ENCODE results near the gene IGLL5.

DNA sequence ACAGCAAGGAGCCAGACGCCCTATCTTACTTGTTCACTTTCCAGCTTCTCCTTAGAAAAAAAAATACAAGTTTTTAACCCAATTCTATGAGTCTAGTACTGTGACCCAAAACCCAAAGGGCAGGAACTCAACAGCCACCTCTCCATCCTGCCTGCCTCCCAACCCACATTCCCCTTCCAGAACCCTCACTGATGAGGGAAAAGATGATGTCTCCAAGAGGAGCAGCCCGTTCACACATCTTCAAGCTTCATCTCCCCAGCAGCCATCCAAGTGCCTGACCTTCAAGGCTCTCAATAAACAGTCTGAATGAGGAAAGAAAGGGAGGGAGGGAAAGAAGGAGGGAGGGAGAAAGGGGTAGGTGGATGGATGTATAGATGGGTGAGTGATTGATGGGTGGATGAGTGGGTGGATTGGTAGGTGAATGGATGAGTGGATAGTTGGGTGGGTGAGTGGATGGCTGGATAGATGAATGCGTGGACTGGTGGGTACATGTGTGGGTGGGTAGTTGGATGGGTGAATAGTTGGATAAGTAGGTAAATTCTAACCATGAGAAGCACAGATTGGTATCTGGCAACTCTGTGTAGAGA, 50.4 kb downstream of the IGLL5 start:
- TF ChIP-seq EZH2 (IDR thresholded peaks at IDR 0.05; ENCODE audit: low read length, missing control alignments) = no peak
- TF ChIP-seq CTCF (conservative IDR thresholded peaks at IDR 0.05 in 1 of 2, IDR thresholded peaks at IDR 0.05 in 1 of 2; ENCODE audit: low read depth in 1 of 2, low read length in 2 of 2) = no peak

Data from fibroblast of lung (primary cell).